ENCODE measurements around the gene SLC41A3.

The SLC41A3 gene

DNA sequence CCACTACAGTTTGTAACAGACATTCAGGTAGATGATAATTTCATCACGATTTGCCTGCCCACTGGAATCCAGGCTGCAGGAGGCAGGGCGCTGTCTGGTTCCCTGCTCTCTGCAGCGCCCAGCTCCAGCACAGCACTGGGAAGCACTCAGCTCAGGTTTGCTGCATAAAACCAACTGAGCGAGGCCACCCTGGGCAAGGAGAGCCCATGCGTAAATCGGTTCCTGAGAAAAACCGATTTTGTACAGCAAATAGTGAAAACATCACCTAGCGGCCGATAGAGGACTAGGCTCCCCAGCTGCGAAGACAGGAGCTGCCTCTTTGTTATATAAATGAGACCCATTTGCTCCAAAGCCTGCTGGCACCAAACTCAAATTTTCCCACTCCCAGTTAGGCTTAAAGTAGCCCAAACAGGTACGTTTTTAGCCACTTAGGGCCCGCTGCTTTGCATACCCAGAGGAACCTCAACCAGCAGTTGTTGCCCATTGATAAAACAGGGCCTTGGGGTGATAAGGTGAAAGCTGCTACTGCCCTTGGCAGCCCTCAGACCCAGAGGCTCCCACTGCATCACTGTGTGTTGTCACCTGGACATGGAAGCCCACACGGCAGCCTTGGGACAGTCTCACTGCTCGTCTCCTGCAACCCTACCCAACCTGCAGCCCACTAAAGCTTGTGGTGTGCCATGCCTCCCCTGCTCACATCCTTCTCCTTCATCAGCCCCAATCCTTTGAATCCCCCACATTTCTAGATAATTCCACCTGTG is 49.0 kb upstream of the SLC41A3 start:
- CTCF ChIA-PET: interaction anchor here (0.8 to 3.9 kb wide), 10 partner anchors 12 to 256 kb away, joined by 3 to 39 read pairs (median 4); no protein-coding TSS in a partner anchor
- Histone ChIP-seq H3K9me3 (ENCODE audit: control insufficient read depth, insufficient read depth, low read depth, low read length) (no peaks in the 10 kb centered on the region), H3K4me3 (ENCODE audit: low read depth, low read length) (no peak overlapping the region), H3K4me1 (ENCODE audit: control insufficient read depth, insufficient read depth, low read length) (no peaks in the 10 kb centered on the region), H3K36me3 (ENCODE audit: control insufficient read depth in 2 of 2, insufficient read depth in 1 of 2, low read length in 2 of 2) (no peaks in the 10 kb centered on the region), H3K27ac (ENCODE audit: extremely low read depth, low read depth, low read length) (no peak overlapping the region)
- TF ChIP-seq ZNF776 (tag by site-specific recombination; IDR thresholded peaks at IDR 0.05; ENCODE audit: borderline replicate concordance) (no peak), ZNF423 (tag by site-specific recombination; IDR thresholded peaks at IDR 0.05) (no peak), YY2 (tag by site-specific recombination; IDR thresholded peaks at IDR 0.05) (no peak), ZNF654 (tag by site-specific recombination; IDR thresholded peaks at IDR 0.05; ENCODE audit: low read depth) (no peak), ZNF398 (tag by site-specific recombination; IDR thresholded peaks at IDR 0.05) (no peak), ZBTB1 (tag by site-specific recombination; IDR thresholded peaks at IDR 0.05) (no peak), ZSCAN16 (tag by site-specific recombination; IDR thresholded peaks at IDR 0.05) (no peak), GLI4 (tag by site-specific recombination; IDR thresholded peaks at IDR 0.05) (no peak), SCRT2 (tag by site-specific recombination; IDR thresholded peaks at IDR 0.05) (no peak)
- TF ChIP-seq, protein P1, sequence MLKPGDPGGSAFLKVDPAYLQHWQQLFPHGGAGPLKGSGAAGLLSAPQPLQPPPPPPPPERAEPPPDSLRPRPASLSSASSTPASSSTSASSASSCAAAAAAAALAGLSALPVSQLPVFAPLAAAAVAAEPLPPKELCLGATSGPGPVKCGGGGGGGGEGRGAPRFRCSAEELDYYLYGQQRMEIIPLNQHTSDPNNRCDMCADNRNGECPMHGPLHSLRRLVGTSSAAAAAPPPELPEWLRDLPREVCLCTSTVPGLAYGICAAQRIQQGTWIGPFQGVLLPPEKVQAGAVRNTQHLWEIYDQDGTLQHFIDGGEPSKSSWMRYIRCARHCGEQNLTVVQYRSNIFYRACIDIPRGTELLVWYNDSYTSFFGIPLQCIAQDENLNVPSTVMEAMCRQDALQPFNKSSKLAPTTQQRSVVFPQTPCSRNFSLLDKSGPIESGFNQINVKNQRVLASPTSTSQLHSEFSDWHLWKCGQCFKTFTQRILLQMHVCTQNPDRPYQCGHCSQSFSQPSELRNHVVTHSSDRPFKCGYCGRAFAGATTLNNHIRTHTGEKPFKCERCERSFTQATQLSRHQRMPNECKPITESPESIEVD (tag by site-specific recombination; IDR thresholded peaks at IDR 0.05): no peak
- POLR2A ChIA-PET: no interaction called here

DNA sequence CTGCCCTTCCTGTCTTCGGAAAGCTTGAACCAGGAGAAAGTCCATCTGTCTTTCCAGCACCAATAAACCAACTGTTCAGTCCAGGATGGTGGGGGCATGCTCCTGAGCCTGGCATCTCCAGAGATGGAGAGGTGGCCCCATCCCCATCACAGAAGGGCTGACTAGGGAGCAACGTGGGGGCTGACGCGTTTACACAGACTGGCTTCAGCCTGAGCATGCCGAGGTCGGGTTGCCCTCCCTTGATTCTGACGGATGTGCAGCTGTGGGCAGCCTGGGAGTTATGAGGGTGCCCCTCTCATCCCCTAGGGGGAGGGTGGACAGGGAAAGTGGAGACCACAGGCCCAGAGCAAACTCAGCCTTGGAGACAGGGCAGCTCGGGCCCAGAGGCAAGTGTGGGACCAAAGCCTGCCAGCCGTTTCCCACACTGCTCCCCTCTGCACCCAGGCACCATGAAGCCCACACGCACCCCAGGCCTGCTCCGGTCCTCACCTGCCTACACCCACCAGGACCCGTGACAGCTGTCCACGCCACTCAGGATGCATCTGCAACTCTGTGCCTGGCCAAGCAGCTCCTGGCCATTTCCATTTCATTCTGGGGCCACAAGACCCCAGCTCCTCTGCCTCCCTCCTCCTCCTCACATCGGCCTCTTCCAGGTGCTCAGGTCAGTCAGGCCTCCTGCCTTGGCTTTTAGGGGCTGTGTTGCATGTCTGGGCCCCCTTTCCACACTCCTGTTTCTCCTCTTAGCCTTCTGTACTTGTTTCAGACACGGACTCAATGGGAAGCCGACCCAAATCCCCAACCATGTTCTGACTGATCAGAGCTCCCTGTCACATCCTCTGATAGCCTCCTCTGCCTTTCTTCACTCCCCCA is 48.2 kb upstream of the SLC41A3 start:
- Histone ChIP-seq H3K9me3 (ENCODE audit: control insufficient read depth, insufficient read depth, low read depth, low read length) (no peaks in the 10 kb centered on the region), H3K36me3 (ENCODE audit: control insufficient read depth in 2 of 2, insufficient read depth in 1 of 2, low read length in 2 of 2) (no peaks in the 10 kb centered on the region), H3K27ac (ENCODE audit: extremely low read depth, low read depth, low read length) (no peak overlapping the region), H3K4me1 (ENCODE audit: control insufficient read depth, insufficient read depth, low read length) (no peaks in the 10 kb centered on the region), H3K4me3 (ENCODE audit: low read depth, low read length) (no peak overlapping the region)
- TF ChIP-seq FEZF1 (tag by site-specific recombination; IDR thresholded peaks at IDR 0.05) (no peak), BCL11B (tag by site-specific recombination; IDR thresholded peaks at IDR 0.05; ENCODE audit: low read depth) (no peak), ZNF133 (tag by site-specific recombination; IDR thresholded peaks at IDR 0.05) (no peak), TCF7L2 (IDR thresholded peaks at IDR 0.05; ENCODE audit: borderline replicate concordance, low read depth, low read length) (no peak), ZNF341 (tag by site-specific recombination; IDR thresholded peaks at IDR 0.05; ENCODE audit: low read depth) (no peak)
- TF ChIP-seq, protein P2, sequence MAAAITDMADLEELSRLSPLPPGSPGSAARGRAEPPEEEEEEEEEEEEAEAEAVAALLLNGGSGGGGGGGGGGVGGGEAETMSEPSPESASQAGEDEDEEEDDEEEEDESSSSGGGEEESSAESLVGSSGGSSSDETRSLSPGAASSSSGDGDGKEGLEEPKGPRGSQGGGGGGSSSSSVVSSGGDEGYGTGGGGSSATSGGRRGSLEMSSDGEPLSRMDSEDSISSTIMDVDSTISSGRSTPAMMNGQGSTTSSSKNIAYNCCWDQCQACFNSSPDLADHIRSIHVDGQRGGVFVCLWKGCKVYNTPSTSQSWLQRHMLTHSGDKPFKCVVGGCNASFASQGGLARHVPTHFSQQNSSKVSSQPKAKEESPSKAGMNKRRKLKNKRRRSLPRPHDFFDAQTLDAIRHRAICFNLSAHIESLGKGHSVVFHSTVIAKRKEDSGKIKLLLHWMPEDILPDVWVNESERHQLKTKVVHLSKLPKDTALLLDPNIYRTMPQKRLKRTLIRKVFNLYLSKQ (tag by site-specific recombination; IDR thresholded peaks at IDR 0.05; ENCODE audit: borderline replicate concordance): no peak
- TF ChIP-seq, protein P1 (tag by site-specific recombination; IDR thresholded peaks at IDR 0.05): no peak
- ChIA-PET CTCF (interaction anchor here (0.7 to 3.9 kb wide), 2 partner anchors 67 to 1341 kb away, joined by 3 to 39 read pairs; no protein-coding TSS in a partner anchor), POLR2A (no interaction called here)

All from HEK293 (cell line).